Measurements from ENCODE around the gene NDUFA12. TPM values are rescaled to one million over a fixed set of nuclear protein-coding genes. Genes with fewer than 3 reads are reported as not detected.

Gene NDUFA12
- total and polyA plus RNA-seq, 2 of the 4 experiments (the other 2 are of a cell fraction): 116 to 135 TPM

DNA sequence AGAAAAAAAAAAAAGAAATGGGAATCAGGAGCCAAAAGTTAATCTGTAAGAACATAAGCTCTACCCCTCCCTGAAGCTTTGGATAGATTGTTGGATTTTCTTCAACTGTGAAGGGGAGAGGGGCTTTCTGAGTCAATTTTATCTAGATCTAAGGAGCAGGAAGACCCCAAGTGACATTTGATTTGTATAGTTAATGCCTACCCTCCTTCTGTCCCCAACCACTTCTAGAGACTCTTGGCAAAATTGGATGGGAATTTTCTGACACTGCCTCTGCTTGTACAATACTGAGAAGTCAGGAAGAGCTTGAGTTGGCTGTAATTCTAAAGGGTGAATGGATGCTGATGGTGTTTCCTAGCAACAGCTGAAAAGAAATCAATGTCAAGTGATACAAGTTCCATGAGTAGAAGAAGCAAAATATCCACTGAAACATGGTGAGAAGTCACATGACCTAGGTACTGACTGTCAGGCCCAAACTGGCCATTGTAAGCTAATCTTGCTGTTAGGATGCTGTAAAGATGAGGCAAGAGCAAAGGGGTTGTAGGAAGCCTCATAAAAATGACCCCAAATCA lies 42.2 kb downstream of the NDUFA12 start:
- Histone ChIP-seq H4K5ac (ENCODE audit: low read depth, low read length) (no peak overlapping the region), H3K4me1 (ENCODE audit: control insufficient read depth, insufficient read depth, low read length) (no peaks in the 10 kb centered on the region), H4K8ac (ENCODE audit: low read depth in 2 of 2, low read length in 2 of 2) (no peak overlapping the region), H3K79me1 (ENCODE audit: low read depth in 1 of 2, low read length in 2 of 2) (no peaks in the 10 kb centered on the region), H2BK5ac (ENCODE audit: low read depth, low read length, poor library complexity, severe bottlenecking) (no peak overlapping the region), H2AK5ac (ENCODE audit: low read depth, low read length) (no peak overlapping the region), H3K9ac (ENCODE audit: low read depth, low read length) (no peak overlapping the region), H3K14ac (replicated peaks; ENCODE audit: low read depth, low read length) (no peak overlapping the region), H3K4me2 (ENCODE audit: low read depth, low read length) (no peak overlapping the region), H2AK9ac (replicated peaks; ENCODE audit: low read depth, low read length, poor library complexity) (no peak overlapping the region), H3K4me3 (ENCODE audit: insufficient read depth, low read depth, low read length) (no peak overlapping the region), H3K9me3 (ENCODE audit: control insufficient read depth, insufficient read depth, low read length) (no peaks in the 10 kb centered on the region), H3K23ac (ENCODE audit: low read depth, low read length) (no peak overlapping the region), H2BK120ac (ENCODE audit: low read depth, low read length) (no peak overlapping the region), H3K9me1 (ENCODE audit: insufficient read depth, low read length) (no peaks in the 10 kb centered on the region), H4K91ac (ENCODE audit: insufficient read depth, low read depth, low read length) (no peak overlapping the region), H3K18ac (ENCODE audit: low read depth, low read length) (no peak overlapping the region), H3K56ac (ENCODE audit: extremely low read depth, insufficient read depth, low read length) (no peak overlapping the region), H2BK20ac (ENCODE audit: low read depth, low read length) (no peak overlapping the region), H4K20me1 (ENCODE audit: insufficient read depth, low read length) (no peaks in the 10 kb centered on the region), H2AFZ (replicated peaks; ENCODE audit: low read length, poor library complexity) (no peak overlapping the region), H3K4ac (ENCODE audit: low read depth, low read length) (no peak overlapping the region), H3K27me3 (ENCODE audit: control insufficient read depth, insufficient read depth, low read length) (peaks cover 3% of the 10 kb centered on the region), H3K36me3 (ENCODE audit: control insufficient read depth, insufficient read depth, low read length) (no peaks in the 10 kb centered on the region), H2BK15ac (ENCODE audit: low read depth, low read length) (no peak overlapping the region), H3K27ac (ENCODE audit: insufficient read depth, low read length) (no peak overlapping the region)
- DNase-seq (no peak), ATAC-seq (ENCODE audit: low read depth) (no peak)
- POLR2A ChIA-PET (ENCODE audit: unreplicated experiment): no interaction called here
- in situ Hi-C loops (cut with MboI; ENCODE audit: low sequenced_read_pairs) (no loop called here), intact Hi-C loops (cut with micrococcal nuclease) (no loop called here), dilution Hi-C loops (cut with HindIII; ENCODE audit: low sequenced_read_pairs, unreplicated experiment) (no loop called here)
- CTCF ChIA-PET: no interaction called here
- TF ChIP-seq MAZ (IDR thresholded peaks at IDR 0.05; ENCODE audit: borderline replicate concordance, low read depth, low read length) (no peak), MAFK (IDR thresholded peaks at IDR 0.05; ENCODE audit: low read depth, low read length) (no peak), NFE2L2 (IDR thresholded peaks at IDR 0.05; ENCODE audit: low read depth, low read length) (no peak), CHD1 (IDR thresholded peaks at IDR 0.05; ENCODE audit: low read depth, low read length) (no peak), CEBPB (IDR thresholded peaks at IDR 0.05; ENCODE audit: low read depth, low read length) (no peak), BHLHE40 (IDR thresholded peaks at IDR 0.05; ENCODE audit: low read depth, low read length) (no peak), SMC3 (IDR thresholded peaks at IDR 0.05; ENCODE audit: low read depth, low read length) (no peak)
- BruUV-seq (replicated peaks): no TSS peak
